Left renal cortex interstitium (tissue), 4 donors: ENCODE results near the gene FBXO44. TPM values are rescaled to one million over a fixed set of nuclear protein-coding genes. Genes with fewer than 3 reads are reported as not detected.
"Not testable (repeated sequence)": the region's sequence is repeated elsewhere in the genome, so short reads cannot be mapped to it uniquely, and the experiment has no call there.

Source experiments
- DNase-seq, 4 donors: peaks; one replicate each; pipeline ENCODE4 v3.0.0-alpha.2; 2013; ENCODE audit warnings: low read depth in 4 of 4, low spot score in 2 of 4, missing footprints in 1 of 4
- polyA plus RNA-seq, 4 donors: library from polyadenylated mRNA; unstranded; fragments of 120-200 nt; gene quantifications; one replicate each; pipeline ENCODE4 v1.2.1, GENCODE V29; 2013; ENCODE audit not compliant: insufficient read length in 4 of 4

The FBXO44 gene
- polyA plus RNA-seq, result 10 to 100 TPM; 13.7 to 23.2 (median 18.5) TPM

- DNase-seq, result no peak
Measured at GRCh38 chr1:11654137-11654938, at the start of gene FBXO44, which contains the start of gene FBXO2. FBXO44 (plus strand) TSS chr1:11654877; CDS start chr1:11655836, 959 bp downstream. FBXO2 (minus strand) TSS chr1:11654429; CDS start chr1:11654340, 89 bp downstream.

- no peak for DNase-seq
Measured at GRCh38 chr1:11606775-11607174, 47.9 kb upstream of the FBXO44 start.

GRCh38 chr1:11608596-11609130 lies 46.0 kb upstream of the FBXO44 start:
- not testable (repeated sequence) for DNase-seq

GRCh38 chr1:11609378-11609777 lies 45.3 kb upstream of the FBXO44 start:
- DNase-seq, result not testable (repeated sequence)

- DNase-seq, result no peak
Measured at GRCh38 chr1:11610629-11611180, 44.0 kb upstream of the FBXO44 start.

GRCh38 chr1:11611638-11612327 lies 42.9 kb upstream of the FBXO44 start:
- DNase-seq, result no peak

GRCh38 chr1:11613347-11613746 lies 41.3 kb upstream of the FBXO44 start:
- DNase-seq, result no peak

- DNase-seq, result no peak
Measured at GRCh38 chr1:11615090-11615489, 39.6 kb upstream of the FBXO44 start.

- DNase-seq, result no peak
Measured at GRCh38 chr1:11616766-11617165, 37.9 kb upstream of the FBXO44 start.

- DNase-seq, result no peak
Measured at GRCh38 chr1:11617314-11617713, 37.4 kb upstream of the FBXO44 start.

GRCh38 chr1:11617741-11618140 lies 36.9 kb upstream of the FBXO44 start:
- DNase-seq, result no peak

GRCh38 chr1:11620405-11620804 lies 34.3 kb upstream of the FBXO44 start:
- no peak for DNase-seq

GRCh38 chr1:11620924-11621323 lies 33.8 kb upstream of the FBXO44 start:
- DNase-seq, result no peak

GRCh38 chr1:11622398-11622797 lies 32.3 kb upstream of the FBXO44 start:
- DNase-seq, result no peak

- DNase-seq, result no peak
Measured at GRCh38 chr1:11623702-11624101, 31.0 kb upstream of the FBXO44 start.

GRCh38 chr1:11626551-11626950 lies 28.1 kb upstream of the FBXO44 start:
- no peak for DNase-seq

GRCh38 chr1:11628767-11629166 lies 25.9 kb upstream of the FBXO44 start:
- DNase-seq, result no peak

- DNase-seq, result no peak
Measured at GRCh38 chr1:11629184-11630016, 25.3 kb upstream of the FBXO44 start.

GRCh38 chr1:11634365-11635192 lies 20.1 kb upstream of the FBXO44 start:
- no peak for DNase-seq
